Naive thymus-derived CD8-positive, alpha-beta T cell (primary cell): ENCODE measurements around the gene ALKBH4. TPM values are rescaled to one million over a fixed set of nuclear protein-coding genes. Genes with fewer than 3 reads are reported as not detected.
"Not testable (repeated sequence)": the region's sequence is repeated elsewhere in the genome, so short reads cannot be mapped to it uniquely, and the experiment has no call there.

Experiments
- ATAC-seq, 2 donors: fragments of 150-1000 bp; cut with Tn5 transposase in 1 of 2; sonication (Bioruptor Pico), chemical (Tn5 transposase) in 1 of 2; 1 replicate in 1 of 2; 2 replicates in 1 of 2; pipeline ENCODE4 v1.10.0; 2021; ENCODE audit warnings: mild to moderate bottlenecking in 2 of 2, moderate library complexity in 2 of 2
- POLR2A ChIA-PET: fragments of 350-600 bp; sonication (Branson Sonifier 250); formaldehyde crosslinking; loops from one replicate; lab custom pipeline; 2021; ENCODE audit warnings: antibody characterized with exemption; lab: Charles Lee
- DNase-seq, 10 donors: peaks; one replicate each; pipeline versions ENCODE4 v3.0.0 to v3.0.0-alpha.2; 2020 to 2022
- H3K27ac Mint-ChIP-seq, 10 donors: one replicate each; pipeline ENCODE4 v1.8.0; 2020 to 2022; ENCODE audit warnings: mild to moderate bottlenecking in 10 of 10, mixed read lengths in 10 of 10, moderate library complexity in 4 of 10, inconsistent platforms in 1 of 10
- H3K27me3 Mint-ChIP-seq, 5 donors: one replicate each; pipeline ENCODE4 v1.8.0; 2021 to 2022; ENCODE audit warnings: mixed read lengths in 5 of 5
- H3K36me3 Mint-ChIP-seq, 3 donors: one replicate each; pipeline ENCODE4 v1.8.0; 2020 to 2022; ENCODE audit warnings: mixed read lengths in 3 of 3, mild to moderate bottlenecking in 2 of 3, inconsistent platforms in 1 of 3
- H3K4me1 Mint-ChIP-seq, 4 donors: one replicate each; pipeline ENCODE4 v1.8.0; 2021 to 2022; ENCODE audit warnings: mixed read lengths in 4 of 4
- H3K4me3 Mint-ChIP-seq, 10 donors: one replicate each; pipeline ENCODE4 v1.8.0; 2020 to 2022; ENCODE audit warnings: mild to moderate bottlenecking in 10 of 10, mixed read lengths in 10 of 10, moderate library complexity in 6 of 10, inconsistent platforms in 1 of 10
- H3K9me3 Mint-ChIP-seq, 9 donors: one replicate each; pipeline ENCODE4 v1.8.0; 2020 to 2022; ENCODE audit warnings: mixed read lengths in 9 of 9, mild to moderate bottlenecking in 3 of 9, inconsistent platforms in 1 of 9, moderate library complexity in 1 of 9
- polyA plus RNA-seq, 3 donors: library from polyadenylated mRNA; unstranded; fragments of 300-500 nt; fragmentation: Illumina TruSeq; gene quantifications; one replicate each; pipeline ENCODE4 v1.2.3, GENCODE V29; 2021
- total RNA-seq, 8 experiments: library from RNA in 2 of 8; stranded (reverse) in 2 of 8; gene quantifications; one replicate each; pipeline ENCODE4 v1.2.3 and lab custom pipeline; 2021 to 2026

ALKBH4 gene, protein sequence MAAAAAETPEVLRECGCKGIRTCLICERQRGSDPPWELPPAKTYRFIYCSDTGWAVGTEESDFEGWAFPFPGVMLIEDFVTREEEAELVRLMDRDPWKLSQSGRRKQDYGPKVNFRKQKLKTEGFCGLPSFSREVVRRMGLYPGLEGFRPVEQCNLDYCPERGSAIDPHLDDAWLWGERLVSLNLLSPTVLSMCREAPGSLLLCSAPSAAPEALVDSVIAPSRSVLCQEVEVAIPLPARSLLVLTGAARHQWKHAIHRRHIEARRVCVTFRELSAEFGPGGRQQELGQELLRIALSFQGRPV
- total RNA-seq (10 to 100 TPM in 1 of 2 experiments, 1 to 10 TPM in 1; 9.9 to 12.9 TPM), polyA plus RNA-seq (10 to 100 TPM; 14.8 to 17.3 (median 16.4) TPM), total RNA-seq (lab: John Stamatoyannopoulos, UW) (1.5 to 16.7 (median 13.0) reads per million in 6 experiments)

GRCh38 chr7:102464577-102465280, at the start of gene ALKBH4, which contains the start of gene LRWD1:
TSS of gene ALKBH4 (minus strand) at chr7:102464863. CDS start at chr7:102464836, 27 bp downstream.
TSS of gene LRWD1 (plus strand) at chr7:102464984. CDS start at chr7:102465081, 97 bp downstream.
- no peaks in the 10 kb centered on the region for H3K9me3 Mint-ChIP-seq
- H3K27me3 Mint-ChIP-seq: no peaks in the 10 kb centered on the region
- H3K4me3 Mint-ChIP-seq: peak within 1 kb of the TSS; percentile 83 to 95 (median 88)
- peak; percentile 86 to 96 (median 92) for DNase-seq
- peak; percentile 95 to 96 for ATAC-seq
- peak within 1 kb of the TSS; percentile 80 to 94 (median 85) for H3K27ac Mint-ChIP-seq
- peaks cover 12 to 47% (median 35%) of the 10 kb centered on the region in 4 donors for H3K4me1 Mint-ChIP-seq
- POLR2A ChIA-PET: interaction anchor here (0.6 to 2.7 kb wide), 10 partner anchors 7 to 60 kb away, joined by 3 to 18 read pairs (median 4); no protein-coding TSS in a partner anchor
- peaks cover 0 to 11% (median 0%) of the 10 kb centered on the region in 3 donors for H3K36me3 Mint-ChIP-seq

DNA sequence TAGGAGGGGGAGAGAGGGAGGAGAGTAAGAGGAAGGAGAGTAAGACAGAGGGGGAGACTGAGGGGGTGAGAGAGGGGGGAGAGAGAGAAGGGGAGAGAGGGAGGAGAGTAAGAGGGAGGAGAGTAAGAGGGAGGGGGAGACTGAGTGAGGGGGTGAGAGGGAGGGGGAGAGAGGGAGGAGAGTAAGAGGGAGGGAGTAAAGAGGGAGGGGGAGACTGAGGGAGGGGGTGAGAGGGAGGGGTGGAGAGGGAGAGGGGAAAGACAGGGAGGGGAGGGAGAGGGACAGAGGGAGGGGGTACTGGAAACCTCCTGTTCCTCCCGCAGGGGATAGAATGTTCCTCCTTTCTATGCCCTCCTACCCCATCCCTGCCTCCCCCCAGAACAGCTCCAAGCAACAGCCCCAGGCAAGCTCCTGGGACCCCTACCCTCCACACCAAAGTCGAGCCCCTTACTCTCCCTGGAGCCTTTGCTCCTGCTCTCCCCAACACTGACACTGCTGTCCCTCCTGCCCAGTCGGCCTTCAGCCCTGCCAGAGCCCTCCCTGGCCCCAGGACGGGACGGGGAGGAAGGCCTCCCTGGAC, 48.1 kb upstream of the ALKBH4 start:
- H3K4me3 Mint-ChIP-seq: peak overlapping the region in 5 of 10 donors; percentile 4 to 77 (median 37)
- H3K27me3 Mint-ChIP-seq: not testable (repeated sequence)

DNA sequence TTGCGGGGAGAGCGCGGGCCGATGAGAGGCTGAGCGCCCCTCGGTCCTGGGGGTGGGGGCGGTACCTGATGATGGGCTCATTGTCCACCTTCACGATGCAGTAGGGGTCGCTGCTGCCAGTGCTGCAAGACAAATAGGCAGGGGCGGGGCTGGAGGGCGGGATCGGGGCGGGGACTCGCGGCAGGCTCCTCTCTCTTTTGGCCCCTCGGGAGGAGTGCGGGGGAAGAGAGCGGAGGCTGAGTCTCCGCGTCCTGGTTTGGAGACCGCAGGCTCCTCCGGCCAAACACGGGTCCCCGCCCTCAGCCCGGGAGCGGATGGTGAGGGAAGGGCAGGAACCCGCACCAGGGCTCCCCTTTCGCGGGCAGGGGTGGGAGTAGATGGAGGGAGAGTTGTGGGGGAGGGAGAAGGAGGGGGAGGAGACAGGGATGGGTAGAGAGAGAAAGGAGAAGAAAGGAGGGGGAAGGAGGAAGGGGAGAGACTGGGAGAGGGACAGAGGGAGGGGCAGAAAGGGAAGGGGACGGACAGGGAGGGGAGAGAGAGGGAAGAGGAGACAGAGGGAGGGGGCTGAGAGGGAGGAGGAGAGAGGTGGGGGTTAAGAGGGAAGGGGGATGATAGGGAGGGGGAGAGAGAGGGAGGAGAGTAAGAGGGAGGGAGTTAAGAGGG, 47.3 kb upstream of the ALKBH4 start:
- DNase-seq, H3K27ac Mint-ChIP-seq, POLR2A ChIA-PET, H3K4me1 Mint-ChIP-seq, H3K36me3 Mint-ChIP-seq, H3K9me3 Mint-ChIP-seq, H3K27me3 Mint-ChIP-seq: not testable (repeated sequence)
- ATAC-seq: peak; percentile 81 to 88
- H3K4me3 Mint-ChIP-seq: peak overlapping the region in 4 of 10 donors; percentile 37 to 77 (median 44)

More for the DNA sequence above, 48.1 kb upstream of the ALKBH4 start:
- DNase-seq: peak in 3 of 10 donors; percentile 5 to 52 (median 35)
- POLR2A ChIA-PET, ATAC-seq, H3K27ac Mint-ChIP-seq, H3K9me3 Mint-ChIP-seq, H3K4me1 Mint-ChIP-seq, H3K36me3 Mint-ChIP-seq: not testable (repeated sequence)

GRCh38 chr7:102510575-102510974, 45.9 kb upstream of the ALKBH4 start:
- H3K4me3 Mint-ChIP-seq, H3K9me3 Mint-ChIP-seq, H3K27me3 Mint-ChIP-seq, H3K4me1 Mint-ChIP-seq, ATAC-seq, H3K36me3 Mint-ChIP-seq, POLR2A ChIA-PET, H3K27ac Mint-ChIP-seq: not testable (repeated sequence)
- peak in 1 of 10 donors; percentile 17 for DNase-seq

- H3K27ac Mint-ChIP-seq, H3K9me3 Mint-ChIP-seq, ATAC-seq, H3K4me3 Mint-ChIP-seq, H3K27me3 Mint-ChIP-seq, POLR2A ChIA-PET, H3K4me1 Mint-ChIP-seq, H3K36me3 Mint-ChIP-seq: not testable (repeated sequence)
- peak in 1 of 10 donors; percentile 20 for DNase-seq
Measured at GRCh38 chr7:102507410-102508088, 42.9 kb upstream of the ALKBH4 start.

DNA sequence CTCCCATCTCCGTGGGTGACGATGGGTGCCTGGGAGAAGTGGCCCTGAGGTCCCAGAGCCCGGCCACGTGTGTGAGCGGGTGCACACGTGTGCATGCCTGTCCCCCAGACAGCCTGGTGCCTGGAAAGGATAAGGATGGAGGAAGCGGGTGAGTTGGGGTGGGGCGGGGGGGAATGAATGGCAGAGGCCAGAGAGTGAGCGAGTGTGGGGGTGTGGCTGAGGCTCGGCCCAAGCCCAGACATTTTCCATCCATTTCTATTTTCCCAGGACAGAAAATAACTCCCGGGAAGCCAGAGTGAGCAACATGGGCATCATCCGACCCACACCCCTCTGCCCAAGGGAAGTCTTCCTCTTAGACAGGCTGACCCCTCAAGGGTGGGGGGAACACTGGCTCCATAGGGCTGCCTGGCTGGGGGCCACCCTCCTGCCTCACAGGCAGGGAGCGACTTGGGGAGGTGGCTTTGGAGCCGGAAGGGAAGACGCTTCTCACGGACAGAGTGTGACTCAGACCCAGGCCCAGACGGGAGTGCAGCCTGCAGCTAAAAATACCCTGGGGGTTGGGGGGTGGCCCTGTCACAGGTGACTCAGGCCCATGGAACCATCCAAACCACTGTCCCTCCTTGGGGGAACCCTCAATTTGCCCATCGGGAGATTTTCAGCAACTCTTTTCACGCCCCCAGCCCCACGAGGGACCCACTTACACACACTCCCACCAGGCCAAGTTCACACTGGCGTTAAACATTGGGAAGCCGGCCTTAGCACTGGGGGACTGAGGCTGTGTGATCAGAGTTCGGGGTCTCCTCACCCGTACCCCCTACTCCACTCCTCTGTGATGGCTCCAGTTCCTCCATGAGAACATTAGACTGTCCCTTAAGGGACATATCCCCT, 40.9 kb upstream of the ALKBH4 start:
- H3K27me3 Mint-ChIP-seq, H3K4me1 Mint-ChIP-seq, POLR2A ChIA-PET, H3K36me3 Mint-ChIP-seq, ATAC-seq, H3K27ac Mint-ChIP-seq, H3K4me3 Mint-ChIP-seq, H3K9me3 Mint-ChIP-seq: not testable (repeated sequence)
- peak in 1 of 10 donors; percentile 18 for DNase-seq

DNA sequence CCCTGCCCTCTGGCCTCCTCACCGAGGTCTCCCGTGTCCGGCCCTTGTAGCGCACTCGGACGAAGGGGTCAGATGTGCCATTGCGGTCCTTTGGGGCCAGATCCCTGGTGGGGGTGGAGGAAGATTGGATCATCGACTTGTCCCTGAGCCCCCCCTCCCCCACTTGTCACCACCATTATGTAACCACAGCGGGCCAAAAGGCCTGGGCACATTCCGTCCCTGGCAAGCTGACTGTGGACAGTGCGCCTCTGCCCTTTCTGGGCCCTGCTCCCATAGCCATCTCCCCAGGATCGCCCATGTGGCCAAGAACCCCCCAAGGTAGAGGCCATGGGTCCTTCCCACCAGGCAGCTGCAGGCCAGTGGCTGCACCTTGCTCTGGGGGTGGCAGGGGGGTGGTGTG, 38.5 kb upstream of the ALKBH4 start:
- H3K4me1 Mint-ChIP-seq, ATAC-seq, H3K4me3 Mint-ChIP-seq, H3K9me3 Mint-ChIP-seq, H3K36me3 Mint-ChIP-seq, DNase-seq, H3K27ac Mint-ChIP-seq, POLR2A ChIA-PET, H3K27me3 Mint-ChIP-seq: not testable (repeated sequence)

DNA sequence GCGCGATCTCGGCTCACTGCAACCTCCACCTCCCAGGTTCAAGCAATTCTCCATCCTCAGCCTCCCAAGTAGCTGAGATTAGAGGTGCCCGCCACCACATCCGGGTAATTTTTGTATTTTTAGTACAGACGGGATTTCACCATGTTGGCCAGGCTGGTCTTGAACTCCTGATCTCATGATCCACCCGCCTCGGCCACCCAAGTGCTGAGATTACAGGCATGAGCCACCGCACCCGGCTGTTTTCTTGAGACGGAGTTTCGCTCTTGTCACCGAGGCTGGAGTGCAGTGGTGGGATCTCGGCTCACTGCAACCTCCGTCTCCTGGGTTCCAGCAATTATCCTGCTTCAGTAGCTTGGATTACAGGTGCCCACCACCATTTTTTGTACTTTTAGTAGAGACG, 33.7 kb upstream of the ALKBH4 start:
- POLR2A ChIA-PET, H3K4me1 Mint-ChIP-seq, H3K36me3 Mint-ChIP-seq: not testable (repeated sequence)

GRCh38 chr7:102497308-102497707, 32.6 kb upstream of the ALKBH4 start:
- ATAC-seq, POLR2A ChIA-PET, H3K27ac Mint-ChIP-seq, H3K4me3 Mint-ChIP-seq, H3K36me3 Mint-ChIP-seq, H3K27me3 Mint-ChIP-seq, H3K4me1 Mint-ChIP-seq, H3K9me3 Mint-ChIP-seq, DNase-seq: not testable (repeated sequence)

More for the DNA sequence above, 33.7 kb upstream of the ALKBH4 start:
- not testable (repeated sequence) for H3K4me3 Mint-ChIP-seq, H3K27ac Mint-ChIP-seq, DNase-seq, ATAC-seq, H3K9me3 Mint-ChIP-seq, H3K27me3 Mint-ChIP-seq

DNA sequence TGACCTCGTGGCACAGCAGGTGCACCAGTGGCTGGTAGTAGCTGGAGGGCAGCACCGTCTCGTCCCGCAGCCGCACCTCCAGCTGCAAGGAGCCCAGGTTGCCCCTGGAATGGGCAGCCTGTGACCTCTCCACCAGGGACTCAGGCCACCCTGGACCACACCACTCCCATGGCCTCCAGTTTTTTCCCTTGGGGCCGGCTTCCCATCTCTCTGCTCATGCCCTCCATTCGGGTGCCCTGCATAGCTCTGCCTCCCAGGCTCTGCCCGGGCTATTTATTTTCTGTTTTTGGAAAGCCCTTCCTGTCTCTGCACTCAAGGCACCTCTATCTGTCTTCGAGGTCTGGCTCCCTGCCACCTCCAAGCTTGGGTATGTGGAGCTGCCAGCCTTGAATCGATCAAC, 32.2 kb upstream of the ALKBH4 start:
- not testable (repeated sequence) for H3K9me3 Mint-ChIP-seq

GRCh38 chr7:102494473-102495149, 29.9 kb upstream of the ALKBH4 start:
- peak; percentile 74 to 77 for ATAC-seq
- H3K27ac Mint-ChIP-seq, POLR2A ChIA-PET, DNase-seq, H3K4me3 Mint-ChIP-seq, H3K9me3 Mint-ChIP-seq, H3K4me1 Mint-ChIP-seq, H3K36me3 Mint-ChIP-seq, H3K27me3 Mint-ChIP-seq: not testable (repeated sequence)

More for the DNA sequence above, 32.2 kb upstream of the ALKBH4 start:
- ATAC-seq, DNase-seq, H3K4me1 Mint-ChIP-seq, H3K4me3 Mint-ChIP-seq, H3K27ac Mint-ChIP-seq, H3K27me3 Mint-ChIP-seq, POLR2A ChIA-PET, H3K36me3 Mint-ChIP-seq: not testable (repeated sequence)
